A204.1 (cell line): ENCODE measurements around the gene TMEM87B.
A peak's percentile ranks its signal among the peaks of the same experiment; 100 is the strongest.
"Not testable (repeated sequence)": the region's sequence is repeated elsewhere in the genome, so short reads cannot be mapped to it uniquely, and the experiment has no call there.

Experiments used
- FAIRE-seq: peaks from 2 replicates; lab custom pipeline; 2012; peaks lifted over from hg19 to GRCh38; lab: Jason Lieb, UNC

The TMEM87B gene

DNA sequence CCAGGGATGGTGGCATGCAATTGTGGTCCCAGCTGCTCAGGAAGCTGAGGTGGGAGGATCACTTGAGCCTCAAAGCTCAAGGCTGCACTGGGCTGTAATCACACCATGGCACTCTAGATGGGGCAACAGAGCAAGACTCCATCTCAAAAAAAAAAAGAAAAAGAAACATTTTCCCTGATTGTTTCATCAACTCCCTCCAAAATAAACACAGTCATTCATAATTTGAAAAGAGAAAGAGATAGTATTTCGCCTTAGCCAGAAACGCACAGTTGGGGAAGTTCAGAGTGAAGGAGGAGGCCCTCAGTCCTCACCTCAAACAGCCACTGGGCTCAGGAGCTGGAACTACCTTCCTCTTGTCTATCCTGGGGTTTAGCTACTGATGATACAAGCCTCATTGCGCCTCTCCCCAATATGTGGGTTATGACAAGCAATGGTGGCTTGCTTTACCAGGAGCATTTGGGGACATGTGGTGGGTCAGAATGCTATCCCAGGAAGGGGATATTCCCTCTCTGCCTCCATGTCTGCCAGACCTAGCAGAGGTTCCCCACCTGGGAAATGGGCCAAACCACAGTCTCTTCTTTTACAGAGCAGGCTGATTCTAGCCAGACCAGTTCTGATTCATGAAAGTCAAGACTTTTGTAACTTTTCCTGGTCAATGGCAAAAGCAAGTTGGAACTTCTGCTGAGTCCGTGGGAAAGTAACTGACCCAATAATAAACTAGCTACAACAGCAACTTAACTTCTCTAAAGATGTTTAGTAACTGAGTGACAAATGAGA lies 22.2 kb upstream of the TMEM87B start:
- FAIRE-seq: no peak

DNA sequence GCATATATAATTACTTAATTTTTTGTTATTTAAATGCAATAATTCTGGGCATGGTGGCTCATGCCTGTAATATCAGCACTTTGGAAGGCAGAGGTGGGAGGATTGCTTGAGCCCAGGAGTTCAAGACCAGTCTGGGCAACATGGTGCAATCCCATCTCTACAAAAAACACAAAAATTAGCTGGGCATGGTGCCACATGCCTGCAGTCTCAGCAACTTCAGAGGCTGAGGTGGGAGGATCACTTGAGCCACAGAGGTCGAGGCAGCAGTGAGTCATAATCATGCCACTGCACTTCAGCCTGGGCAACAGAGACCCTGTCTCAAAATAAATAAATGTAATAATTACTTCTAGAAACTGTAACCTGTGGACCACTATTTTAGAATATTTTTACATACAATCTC lies 21.5 kb upstream of the TMEM87B start:
- FAIRE-seq: no peak

DNA sequence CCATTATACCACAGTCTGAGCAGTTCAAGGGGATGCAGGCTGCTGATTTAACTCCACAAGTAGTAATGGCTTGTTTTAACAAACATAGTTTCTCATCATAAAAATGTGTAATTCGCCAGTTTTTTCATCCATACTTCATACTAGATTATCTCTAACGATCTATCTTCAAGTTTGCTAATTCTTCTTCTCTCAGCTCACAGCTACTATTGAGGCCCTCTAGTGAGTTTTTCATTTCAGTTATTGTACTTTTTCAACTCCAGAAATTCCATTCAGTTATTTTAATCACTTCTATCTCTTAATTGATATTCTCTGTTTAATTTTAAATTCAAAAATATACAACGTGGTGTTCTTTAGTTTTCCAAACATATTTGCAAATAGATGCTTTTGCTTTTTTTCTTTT lies 20.1 kb upstream of the TMEM87B start:
- no peak for FAIRE-seq

DNA sequence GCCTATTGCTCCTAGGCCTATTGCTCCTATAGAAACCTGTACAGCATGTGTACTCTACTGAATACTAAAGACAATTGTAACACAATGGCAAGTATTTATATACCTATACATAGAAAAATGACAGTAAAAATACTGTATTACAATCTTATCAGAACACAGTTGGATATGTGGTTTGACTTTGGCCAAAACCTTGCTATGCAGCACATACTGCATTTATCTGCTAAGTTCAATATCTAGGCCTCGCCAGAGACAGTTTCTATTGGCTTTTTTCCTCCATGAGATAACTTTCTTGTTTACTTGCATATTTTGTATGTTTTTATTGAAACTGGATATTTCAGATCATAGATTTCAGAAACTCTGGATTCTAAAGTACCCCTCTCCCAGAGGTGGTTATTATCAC lies 19.3 kb upstream of the TMEM87B start:
- no peak for FAIRE-seq

DNA sequence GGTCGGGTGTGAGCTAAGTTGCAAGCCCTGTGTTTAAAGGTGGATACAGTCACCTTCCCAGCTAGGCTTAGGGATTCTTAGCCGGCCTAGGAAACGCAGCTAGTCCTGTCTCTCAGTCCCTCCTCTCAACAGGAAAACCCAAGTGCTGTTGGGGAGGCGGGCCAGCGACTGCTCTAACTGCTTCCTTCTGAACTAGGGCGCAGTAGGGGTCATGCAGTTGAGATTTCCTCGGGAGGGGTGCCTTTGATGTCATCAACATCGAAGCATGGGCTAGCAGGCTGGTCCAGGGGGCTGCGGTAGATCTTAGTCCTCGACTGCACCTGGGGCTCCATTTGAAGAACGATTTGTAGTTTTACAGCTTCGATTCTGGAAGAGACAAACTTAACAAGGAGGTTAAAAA lies 15.5 kb upstream of the TMEM87B start:
- FAIRE-seq: not testable (repeated sequence)

DNA sequence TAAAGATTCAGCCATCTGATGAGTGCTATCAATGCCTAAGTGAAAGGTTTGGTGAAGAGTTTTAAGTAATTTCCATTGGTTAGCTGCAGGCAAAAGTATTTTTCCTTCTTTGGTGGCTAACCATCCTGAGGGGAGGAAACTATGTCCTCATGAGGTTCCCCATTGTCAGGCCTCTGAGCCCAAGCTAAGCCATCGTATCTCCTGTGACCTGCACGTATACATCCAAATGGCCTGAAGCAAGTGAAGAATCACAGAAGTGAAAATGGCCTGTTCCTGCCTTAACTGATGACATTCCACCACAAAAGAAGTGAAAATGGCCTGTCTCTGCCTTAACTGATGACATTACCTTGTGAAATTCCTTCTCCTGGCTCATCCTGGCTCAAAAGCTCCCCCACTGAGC lies 15.0 kb upstream of the TMEM87B start:
- not testable (repeated sequence) for FAIRE-seq

DNA sequence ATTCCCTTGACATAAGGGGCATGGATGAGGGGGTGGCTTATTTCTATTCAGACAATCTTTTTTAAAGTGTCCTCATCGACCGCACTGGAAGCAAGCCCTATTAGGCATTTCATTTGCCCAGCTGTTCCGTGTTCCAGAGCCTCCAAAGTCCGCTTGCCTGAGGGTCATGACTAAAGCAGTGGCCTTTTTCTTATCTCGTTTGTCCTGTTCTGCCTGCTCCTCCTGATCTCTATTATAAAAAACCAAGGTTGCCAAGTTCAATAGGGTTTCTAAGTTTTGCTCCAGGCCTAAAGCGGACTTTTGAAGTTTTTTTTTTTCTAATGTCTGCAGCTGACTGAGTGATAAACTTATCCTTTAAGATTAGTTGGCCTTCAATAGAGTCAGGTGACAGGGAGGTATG lies 13.6 kb upstream of the TMEM87B start:
- not testable (repeated sequence) for FAIRE-seq

DNA sequence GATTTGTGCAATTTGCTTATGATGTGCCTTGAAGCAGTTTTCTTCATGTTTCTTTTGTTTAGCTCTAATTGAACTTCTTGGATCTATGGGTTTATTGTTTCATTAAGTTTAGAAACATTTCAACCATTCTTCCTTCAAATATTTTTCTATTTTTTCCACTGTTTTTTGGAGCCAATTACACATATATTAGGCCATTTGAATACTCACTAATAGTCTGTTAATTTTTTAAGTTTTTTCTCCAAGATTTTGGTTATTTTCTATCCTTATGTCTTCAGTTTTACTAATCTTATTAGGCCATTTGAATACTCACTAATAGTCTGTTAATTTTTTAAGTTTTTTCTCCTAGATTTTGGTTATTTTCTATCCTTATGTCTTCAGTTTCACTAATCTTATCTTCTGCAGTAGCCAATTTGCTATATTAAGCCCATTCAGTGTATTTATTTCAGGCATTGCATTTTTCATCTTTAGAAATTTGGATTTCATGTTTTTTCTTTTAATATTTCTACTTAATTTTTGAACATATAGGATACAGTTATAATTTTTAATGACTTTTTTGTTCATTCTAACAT lies 9.5 kb upstream of the TMEM87B start:
- FAIRE-seq: no peak

DNA sequence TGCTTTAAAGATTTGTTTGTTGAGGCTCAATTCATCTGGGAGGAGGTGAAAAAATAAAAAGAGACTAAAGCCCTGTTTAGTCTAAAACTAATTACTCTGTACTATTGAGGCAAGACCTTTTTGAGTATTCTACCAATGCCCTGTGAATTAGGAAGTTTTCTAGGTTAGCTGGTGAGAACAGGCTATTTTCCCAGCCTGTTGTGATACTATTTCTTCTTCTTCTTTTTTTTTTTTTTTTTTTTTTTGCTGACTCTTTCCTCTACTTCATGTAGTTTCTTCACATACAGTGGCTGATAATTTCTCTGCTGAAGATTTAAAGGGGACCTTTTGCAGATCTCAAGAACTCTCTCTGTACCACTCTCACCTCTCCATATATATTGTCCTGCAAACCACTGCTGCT lies 8.8 kb upstream of the TMEM87B start:
- no peak for FAIRE-seq

DNA sequence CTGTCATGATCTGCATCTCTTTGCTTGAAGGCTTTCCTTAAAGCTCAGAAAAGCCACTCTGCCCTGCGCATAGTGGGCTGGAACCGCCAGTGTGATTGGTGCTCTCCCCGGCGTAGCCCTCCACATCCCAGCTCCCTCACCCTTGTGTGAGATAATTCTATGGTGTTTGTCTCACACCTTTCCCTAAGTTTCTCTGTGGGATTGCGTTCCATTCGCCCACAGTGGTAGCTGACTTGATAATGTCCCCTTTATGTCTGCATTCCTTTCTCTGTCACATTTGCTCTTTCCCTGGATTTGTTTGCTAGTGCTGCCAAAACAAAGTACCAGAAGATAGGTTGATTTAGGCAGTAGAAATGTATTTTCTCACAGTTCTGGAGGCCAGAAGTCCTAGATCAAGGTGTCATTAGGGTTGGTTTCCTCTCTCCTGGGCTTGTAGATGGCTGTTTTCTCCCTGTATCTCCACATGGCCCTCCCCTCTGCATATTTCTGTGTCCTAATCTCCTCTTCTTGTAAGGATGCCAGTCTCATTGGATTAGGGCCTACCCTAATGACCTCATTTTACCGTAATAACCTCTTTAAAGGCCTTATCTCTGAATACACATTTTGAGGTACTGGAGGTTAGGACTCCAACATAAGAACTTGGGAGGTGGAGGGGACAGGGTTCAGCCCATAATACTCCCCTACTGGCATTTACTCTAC lies 7.4 kb upstream of the TMEM87B start:
- FAIRE-seq: no peak

DNA sequence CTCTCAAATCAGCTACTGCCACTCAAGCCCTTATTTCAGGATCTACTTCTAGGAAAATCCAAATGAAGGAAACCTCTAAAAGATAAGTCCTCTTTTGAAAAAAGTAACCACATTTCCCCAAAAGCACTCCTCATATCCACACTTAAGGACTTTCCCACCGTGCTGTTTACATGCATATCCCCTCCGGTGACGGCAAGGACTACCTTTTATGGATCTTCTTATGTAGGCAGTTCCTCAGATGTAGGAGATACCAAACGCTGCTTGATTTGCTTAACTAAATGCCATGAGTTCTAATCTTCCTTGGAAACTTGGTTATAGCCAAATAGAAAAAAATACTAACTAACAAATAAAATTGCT lies 6.9 kb upstream of the TMEM87B start:
- no peak for FAIRE-seq

DNA sequence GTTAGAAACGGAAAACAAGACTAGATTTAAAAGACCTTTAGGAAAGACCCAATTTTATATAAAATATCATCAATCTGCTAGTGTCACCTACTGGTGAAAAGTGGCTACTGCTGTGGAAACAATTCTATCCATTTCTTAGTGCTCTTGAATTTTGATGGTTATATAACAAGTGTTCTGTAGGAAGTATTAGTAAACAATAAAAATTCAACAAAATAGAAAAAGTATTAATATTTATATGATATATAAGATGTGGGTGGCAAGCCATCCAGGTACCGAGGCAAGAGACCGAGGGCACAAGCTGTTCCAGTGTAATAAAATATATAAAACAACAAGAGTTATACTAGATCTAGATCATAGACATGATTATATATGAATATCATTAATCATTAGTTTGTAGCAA lies 6.2 kb upstream of the TMEM87B start:
- FAIRE-seq: peak; percentile 98

DNA sequence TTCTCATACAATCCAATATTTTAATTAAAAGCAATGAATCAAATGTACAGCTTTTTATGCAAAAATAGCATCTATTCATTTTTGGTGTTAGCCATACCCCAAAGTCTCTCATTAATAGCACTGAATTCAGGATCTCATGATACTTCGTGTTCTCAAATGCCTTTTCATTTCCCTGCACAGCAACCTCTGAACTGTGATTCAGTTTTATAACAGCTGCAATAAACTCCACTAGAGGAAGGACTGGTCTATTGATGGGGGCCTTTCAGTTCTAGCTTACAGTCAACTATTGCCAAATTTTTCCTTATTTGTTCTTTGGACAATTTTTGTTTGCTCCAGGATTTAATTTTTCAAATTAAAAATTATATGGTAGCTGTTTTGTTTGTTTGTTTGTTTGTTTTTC lies 4.8 kb upstream of the TMEM87B start:
- FAIRE-seq: no peak

DNA sequence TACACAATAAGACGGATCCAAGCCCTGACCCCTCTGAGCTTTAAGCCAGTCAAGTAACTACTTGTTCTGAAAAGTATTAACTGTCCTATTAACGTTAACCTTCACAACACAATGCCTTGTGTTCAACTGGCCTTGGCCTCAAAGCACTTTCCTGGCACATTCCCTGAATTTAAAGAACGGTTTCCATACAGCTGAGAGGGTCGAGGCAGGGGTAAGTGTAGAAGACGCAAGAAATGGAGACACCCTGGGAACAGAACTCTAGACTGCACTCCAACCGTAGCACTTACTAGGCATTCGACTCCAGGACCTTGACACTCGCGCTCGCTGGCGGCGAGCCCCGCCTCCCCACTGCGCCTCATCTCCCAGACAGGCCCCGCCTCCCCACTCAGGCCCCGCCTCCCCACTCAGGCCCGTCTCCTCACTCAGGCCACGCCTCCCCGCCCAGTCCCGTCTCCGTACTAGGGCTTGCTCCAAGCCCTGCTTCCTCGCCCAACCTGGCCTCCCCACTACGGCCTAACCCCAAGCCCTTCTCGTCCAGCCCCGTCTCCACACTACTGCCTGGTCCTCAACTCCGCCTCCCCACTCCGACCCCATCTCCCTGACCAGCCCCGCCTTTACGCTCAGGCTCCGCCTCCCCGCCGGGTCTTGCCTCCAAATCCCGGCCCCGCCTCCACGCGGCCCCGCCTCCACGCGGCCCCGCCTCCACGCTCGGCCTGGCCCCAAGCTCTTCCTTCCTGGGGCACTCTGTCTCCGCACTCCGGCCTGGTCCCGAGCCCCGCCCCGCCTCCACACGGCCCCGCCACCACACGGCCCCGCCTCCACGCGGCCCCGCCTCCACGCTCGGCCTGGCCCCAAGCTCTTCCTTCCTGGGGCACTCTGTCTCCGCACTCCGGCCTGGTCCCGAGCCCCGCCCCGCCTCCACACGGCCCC lies 887 bp upstream of the TMEM87B start:
- no peak for FAIRE-seq

DNA sequence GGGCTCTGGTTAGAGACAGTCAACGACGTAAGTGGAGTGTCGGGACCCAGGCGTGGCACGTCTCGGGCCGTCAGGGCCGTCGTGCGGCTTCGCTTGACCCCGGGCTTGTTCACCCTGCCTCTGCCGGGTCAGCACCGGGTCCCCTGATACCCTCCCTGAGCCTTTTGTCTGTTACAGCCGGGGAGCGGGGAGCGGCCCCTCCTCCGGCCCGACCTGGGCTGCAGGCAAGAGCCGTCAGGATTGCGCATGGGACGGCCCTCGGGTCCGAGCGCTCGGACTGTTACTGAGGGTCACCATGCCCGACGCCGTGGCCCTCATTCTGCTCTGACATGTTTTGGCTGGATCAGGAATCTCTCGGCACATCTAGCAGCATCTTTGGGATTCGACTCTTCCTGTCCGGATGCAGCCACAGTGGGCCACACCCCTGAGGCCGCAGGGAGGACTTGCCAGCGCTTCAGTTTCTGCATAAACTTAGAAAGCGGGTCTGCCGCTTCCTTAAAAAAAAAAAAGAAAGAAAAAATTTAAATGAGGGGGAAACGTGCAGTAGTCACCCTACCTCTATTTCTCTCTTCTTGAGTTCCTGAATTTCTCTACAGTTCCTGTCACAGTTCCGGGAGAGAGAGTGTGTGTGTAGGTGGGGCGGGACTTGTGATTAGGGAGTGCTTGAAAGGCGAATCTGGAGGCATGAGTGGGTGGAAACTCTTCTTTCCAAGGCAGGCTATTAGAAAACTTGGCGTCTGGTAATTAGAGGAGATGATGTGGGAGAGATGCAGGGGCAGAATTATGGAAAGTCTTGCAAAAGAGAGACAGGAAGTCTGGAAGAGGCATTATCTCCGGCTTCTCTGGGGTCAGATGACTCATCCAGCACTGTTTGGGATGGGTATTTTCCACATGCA lies 909 bp downstream of the TMEM87B start:
- no peak for FAIRE-seq

DNA sequence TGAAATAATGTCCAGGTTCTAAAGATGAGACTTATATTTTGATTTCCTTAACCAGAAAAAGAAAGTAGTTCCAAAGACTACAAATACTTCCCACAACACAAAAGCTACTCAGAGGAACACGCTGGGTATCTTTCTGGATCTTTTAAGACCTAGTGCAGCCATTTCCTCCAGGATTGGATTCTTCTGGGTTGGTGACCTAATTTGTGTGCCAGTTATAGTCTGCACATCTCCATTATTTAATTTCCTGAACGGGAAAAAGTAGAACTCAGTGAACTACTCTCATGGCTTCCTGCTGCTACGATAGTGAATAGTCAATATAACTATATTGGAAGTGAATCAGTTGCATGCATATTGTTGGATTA lies 1.5 kb downstream of the TMEM87B start:
- FAIRE-seq: no peak

DNA sequence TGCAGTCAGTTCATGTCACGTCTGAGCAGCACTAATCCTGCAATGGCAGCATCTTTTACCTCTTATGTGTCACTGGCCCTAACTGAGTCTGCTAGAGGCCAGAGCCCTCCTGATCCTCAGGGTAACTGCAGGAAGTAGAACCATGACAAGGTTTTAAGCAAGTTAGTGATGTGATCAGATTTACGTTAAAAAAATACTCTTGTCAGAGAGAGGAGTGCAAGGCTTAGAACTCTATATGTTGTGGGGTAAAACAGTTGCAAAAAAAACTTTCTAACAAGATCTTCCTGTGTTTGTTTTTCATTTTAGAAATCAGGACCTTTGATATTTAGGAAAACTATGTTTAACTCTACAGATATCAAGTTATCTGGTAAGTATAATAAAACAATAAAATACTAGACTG lies 4.6 kb downstream of the TMEM87B start:
- no peak for FAIRE-seq

DNA sequence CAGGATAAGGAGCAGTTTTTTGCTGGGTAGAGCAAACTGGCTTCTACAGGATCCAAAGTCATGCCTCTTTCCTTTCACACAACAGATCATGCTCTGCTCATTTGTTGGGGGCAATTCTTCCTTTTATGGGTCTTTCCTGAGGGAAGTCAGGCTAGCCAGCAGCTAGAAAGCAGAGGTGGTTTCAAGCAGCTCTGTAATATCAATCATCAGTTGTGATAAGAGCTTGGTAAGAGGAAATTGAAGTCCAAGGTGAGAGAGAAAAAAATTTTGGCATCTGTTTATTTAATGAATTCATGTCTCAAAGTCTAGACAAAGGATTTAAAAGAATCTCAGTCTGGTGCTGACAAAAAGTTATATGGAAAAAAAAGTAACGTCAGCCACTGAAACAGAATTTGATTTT lies 6.2 kb downstream of the TMEM87B start:
- FAIRE-seq: no peak

DNA sequence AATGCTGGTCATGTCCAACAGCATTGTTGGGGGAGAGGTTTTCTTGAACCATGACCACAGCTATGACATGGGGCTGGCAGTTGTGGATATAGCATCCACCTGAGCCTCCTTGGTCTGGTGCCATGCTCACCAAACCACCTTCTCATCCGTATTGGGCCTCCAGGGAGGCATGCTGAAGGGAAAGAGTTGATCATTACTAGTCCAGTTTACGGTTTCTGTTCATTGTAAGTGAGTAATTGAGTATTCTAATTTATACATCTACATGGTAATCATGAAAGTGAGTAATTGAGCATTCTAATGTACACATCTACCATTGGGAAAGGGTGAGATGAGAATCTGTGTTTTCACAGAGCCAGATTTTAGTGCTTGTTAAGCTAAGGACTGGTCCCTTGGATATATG lies 6.8 kb downstream of the TMEM87B start:
- FAIRE-seq: no peak

DNA sequence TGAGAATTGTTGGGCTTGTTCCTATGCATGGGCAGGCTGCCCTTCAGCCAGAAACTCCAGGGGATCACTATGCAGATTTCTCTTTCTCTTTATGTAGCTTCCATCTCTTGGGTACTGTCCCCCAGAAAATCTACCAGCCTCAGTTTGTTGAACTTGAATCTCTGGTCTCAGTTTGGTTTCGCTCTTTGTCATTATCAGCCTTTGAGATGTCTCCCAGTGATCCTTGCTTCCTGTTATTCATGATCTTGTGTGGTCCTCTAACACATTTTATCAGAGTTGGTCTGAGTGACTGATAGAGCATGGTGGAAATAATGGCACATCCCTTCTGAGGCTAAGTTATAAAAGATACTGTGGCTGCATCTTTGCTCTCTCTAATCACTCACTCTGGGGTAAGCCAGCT lies 7.8 kb downstream of the TMEM87B start:
- no peak for FAIRE-seq

DNA sequence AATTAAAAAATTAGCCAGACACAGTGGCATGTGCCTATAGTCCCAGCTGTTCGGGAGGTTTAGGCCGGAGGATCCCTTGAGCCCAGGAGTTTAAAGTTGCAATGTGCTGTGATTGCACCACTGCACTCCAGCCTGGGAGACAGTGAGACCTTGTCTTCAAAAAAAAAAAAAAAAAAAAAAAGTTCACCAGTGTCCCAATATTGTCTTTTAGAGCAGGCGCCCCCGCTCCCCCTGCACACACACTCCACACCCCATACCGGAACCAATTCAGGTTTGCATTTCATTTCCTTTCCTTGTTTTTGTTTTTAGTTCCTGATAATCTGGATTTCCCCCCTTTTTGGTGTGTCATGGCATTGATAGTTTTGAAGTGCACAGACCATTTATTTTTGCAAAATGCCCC lies 10.4 kb downstream of the TMEM87B start:
- FAIRE-seq: no peak

DNA sequence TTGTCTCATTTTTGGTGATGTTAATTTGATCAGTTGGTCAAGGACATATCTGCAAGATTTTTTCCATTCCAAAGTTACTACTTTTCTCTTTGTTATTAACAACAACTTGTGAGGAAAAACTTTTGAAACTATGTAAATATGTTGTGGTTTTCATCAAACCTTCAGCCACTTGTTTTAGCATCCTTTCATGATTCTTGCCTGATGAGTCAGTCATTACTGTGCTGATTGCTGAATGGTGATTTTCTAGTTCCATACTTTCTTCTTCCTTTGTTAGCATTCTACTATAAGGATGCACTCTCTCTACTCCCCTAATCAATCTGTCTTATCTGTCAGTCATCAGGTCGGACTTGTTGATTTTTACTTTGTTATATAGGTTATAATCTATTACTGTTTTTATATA lies 10.9 kb downstream of the TMEM87B start:
- no peak for FAIRE-seq
